Liver (tissue), 9 donors: ENCODE measurements around the gene CD46. TPM values are rescaled to one million over a fixed set of nuclear protein-coding genes. Genes with fewer than 3 reads are reported as not detected.
"Not testable (repeated sequence)": the region's sequence is repeated elsewhere in the genome, so short reads cannot be mapped to it uniquely, and the experiment has no call there.

Experiments
- DNase-seq: peaks from one replicate; pipeline ENCODE4 v3.0.0-alpha.2; 2017; ENCODE audit warnings: low spot score
- H3K27ac ChIP-seq, 2 donors: one replicate each; pipeline ENCODE4 v1.7.0; 2013; ENCODE audit warnings: inconsistent platforms in 2 of 2, low read length in 2 of 2, control low read depth in 1 of 2, low read depth in 1 of 2, mild to moderate bottlenecking in 1 of 2
- H3K27me3 ChIP-seq, 4 donors: one replicate each; pipeline versions ENCODE4 v1.6.1 to v1.7.0; 2013; ENCODE audit warnings: low read length in 3 of 4, inconsistent platforms in 1 of 4, mild to moderate bottlenecking in 1 of 4, moderate library complexity in 1 of 4; ENCODE audit not compliant: control insufficient read depth in 4 of 4, insufficient read depth in 4 of 4
- H3K36me3 ChIP-seq, 4 donors: one replicate each; pipeline versions ENCODE4 v1.6.1 to v1.7.0; 2013; ENCODE audit warnings: low read length in 3 of 4, mild to moderate bottlenecking in 3 of 4, low read depth in 1 of 4, moderate library complexity in 1 of 4; ENCODE audit not compliant: control insufficient read depth in 4 of 4, insufficient read depth in 3 of 4
- H3K4me1 ChIP-seq, 4 donors: one replicate each; pipeline versions ENCODE4 v1.6.1 to v1.7.0; 2013; ENCODE audit warnings: low read length in 3 of 4, mild to moderate bottlenecking in 3 of 4, moderate library complexity in 1 of 4; ENCODE audit not compliant: control insufficient read depth in 4 of 4, insufficient read depth in 4 of 4
- H3K4me3 ChIP-seq, 3 donors: one replicate each; pipeline versions ENCODE4 v1.6.1 to v1.7.0; 2013; ENCODE audit warnings: low read length in 3 of 3, control low read depth in 1 of 3, low read depth in 1 of 3, mild to moderate bottlenecking in 1 of 3
- H3K9ac ChIP-seq, 2 donors: one replicate each; pipeline ENCODE4 v1.7.0; 2013; ENCODE audit warnings: low read length in 2 of 2, mild to moderate bottlenecking in 2 of 2, moderate library complexity in 2 of 2, control low read depth in 1 of 2, low read depth in 1 of 2
- H3K9me3 ChIP-seq, 4 donors: one replicate each; pipeline versions ENCODE4 v1.6.1 to v1.7.0; 2013; ENCODE audit warnings: low read length in 3 of 4; ENCODE audit not compliant: control insufficient read depth in 4 of 4
- CTCF ChIP-seq: fragments of 150-350 bp; IDR thresholded peaks from 2 replicates; pipeline ENCODE4 v1.5.1; 2017; ENCODE audit warnings: improper control_type of control experiment, low read depth, low read length; ENCODE audit not compliant: missing input control
- EGR1 ChIP-seq, 2 donors: IDR thresholded peaks; 2 replicates each; pipeline ENCODE4 v1.6.1; 2016 to 2018; ENCODE audit warnings: antibody characterized with exemption in 2 of 2, low read depth in 2 of 2
- FOXA1 ChIP-seq: IDR thresholded peaks from 2 replicates; pipeline ENCODE4 v1.6.1; 2016; ENCODE audit warnings: antibody characterized with exemption
- GABPA ChIP-seq, 2 donors: IDR thresholded peaks in 1 of 2; conservative IDR thresholded peaks in 1 of 2; 2 replicates each; pipeline ENCODE4 v1.6.1; 2016; ENCODE audit warnings: antibody characterized with exemption in 2 of 2, mild to moderate bottlenecking in 1 of 2, moderate library complexity in 1 of 2
- HNF4A ChIP-seq, 2 donors: conservative IDR thresholded peaks; 2 replicates each; pipeline ENCODE4 v1.6.1; 2016; ENCODE audit warnings: antibody characterized with exemption in 2 of 2, mild to moderate bottlenecking in 2 of 2
- HNF4G ChIP-seq: IDR thresholded peaks from 2 replicates; pipeline ENCODE4 v1.6.1; 2016; ENCODE audit warnings: antibody characterized with exemption
- JUND ChIP-seq, 2 donors: IDR thresholded peaks; 2 replicates each; pipeline ENCODE4 v1.6.1; 2016; ENCODE audit warnings: antibody characterized with exemption in 2 of 2
- MAX ChIP-seq: IDR thresholded peaks from 2 replicates; pipeline ENCODE4 v1.6.1; 2016; ENCODE audit warnings: antibody characterized with exemption
- NR2F2 ChIP-seq: IDR thresholded peaks from 2 replicates; pipeline ENCODE4 v1.6.1; 2016; ENCODE audit warnings: antibody characterized with exemption
- RAD21 ChIP-seq, 2 donors: IDR thresholded peaks; 2 replicates each; pipeline ENCODE4 v1.6.1; 2016; ENCODE audit warnings: antibody characterized with exemption in 2 of 2, mild to moderate bottlenecking in 2 of 2
- REST ChIP-seq: IDR thresholded peaks from 2 replicates; pipeline ENCODE4 v1.6.1; 2016; ENCODE audit warnings: antibody characterized with exemption, mild to moderate bottlenecking
- RXRA ChIP-seq, 2 donors: IDR thresholded peaks; 2 replicates each; pipeline ENCODE4 v1.6.1; 2017 to 2018; ENCODE audit warnings: antibody characterized with exemption in 2 of 2, mild to moderate bottlenecking in 1 of 2
- SP1 ChIP-seq: IDR thresholded peaks from 2 replicates; pipeline ENCODE4 v1.6.1; 2018; ENCODE audit warnings: antibody characterized with exemption, mild to moderate bottlenecking
- TAF1 ChIP-seq: conservative IDR thresholded peaks from 2 replicates; pipeline ENCODE4 v1.6.1; 2016; ENCODE audit warnings: antibody characterized with exemption, mild to moderate bottlenecking
- YY1 ChIP-seq: IDR thresholded peaks from 2 replicates; pipeline ENCODE4 v1.6.1; 2016; ENCODE audit warnings: antibody characterized with exemption, mild to moderate bottlenecking
- ZBTB33 ChIP-seq: IDR thresholded peaks from 2 replicates; pipeline ENCODE4 v1.6.1; 2016; ENCODE audit warnings: antibody characterized with exemption
- WGBS: extraction: QIAGEN DNeasy Blood & Tissue Kit; methylation state at CpG from one replicate; pipeline ENCODE4 v1.1.7; 2013; 5-methylcytosine and 5-hydroxymethylcytosine counted together
- polyA plus RNA-seq, 2 donors: library from polyadenylated mRNA; stranded (reverse) in 1 of 2; unstranded in 1 of 2; fragments of 200-250 nt in 1 of 2; fragments of >200 nt in 1 of 2; fragmentation: Nextera tagmentation in 1 of 2; extraction: Ambion mirVana in 1 of 2; gene quantifications; one replicate each; pipeline versions ENCODE4 v1.2.1 to v1.2.3, GENCODE V29; 2013 to 2015
- total RNA-seq, 2 donors: library from RNA; depleted of rRNA; stranded (reverse); fragments of >200 nt; gene quantifications; one replicate each; pipeline ENCODE4 v1.2.3, GENCODE V29; 2014
- donor health status: healthy.
- donor health status: healthy.
- donor health status: healthy.
- donor health status: healthy.
- donor health status: healthy.

CD46 gene
- total and polyA plus RNA-seq, 4 donors = 71.3 to 177 (median 121) TPM

- no peaks in the 10 kb centered on the region for H3K27me3 ChIP-seq
- H3K9ac ChIP-seq = no peak overlapping the region
- no peak for TF ChIP-seq HNF4G
- no peak for TF ChIP-seq JUND (IDR thresholded peaks at IDR 0.05)
- TF ChIP-seq TAF1 = no peak
- no peak overlapping the region for H3K4me3 ChIP-seq
- peaks cover 0 to 3% (median 0%) of the 10 kb centered on the region in 4 donors for H3K4me1 ChIP-seq
- WGBS = 88% methylated on average over 12 of the region's 12 CpGs
- H3K9me3 ChIP-seq = peaks cover 0 to 4% (median 0%) of the 10 kb centered on the region in 4 donors
- H3K27ac ChIP-seq = no peak overlapping the region
- DNase-seq = no peak
- H3K36me3 ChIP-seq = no peaks in the 10 kb centered on the region
These were observed 38.3 kb upstream of the CD46 start for GRCh38 chr1:207713529-207713928.

- Histone ChIP-seq H3K27ac (no peak overlapping the region), H3K9me3 (no peaks in the 10 kb centered on the region), H3K36me3 (no peaks in the 10 kb centered on the region), H3K4me1 (no peaks in the 10 kb centered on the region), H3K9ac (no peak overlapping the region), H3K4me3 (no peak overlapping the region), H3K27me3 (no peaks in the 10 kb centered on the region)
- TF ChIP-seq CTCF (no peak), FOXA1 (no peak), YY1 (no peak), GABPA (IDR thresholded peaks at IDR 0.05 in 1 of 2, conservative IDR thresholded peaks at IDR 0.05 in 1 of 2) (no peak), RAD21 (IDR thresholded peaks at IDR 0.05) (no peak), RXRA (IDR thresholded peaks at IDR 0.05) (no peak), HNF4G (no peak), NR2F2 (no peak), JUND (IDR thresholded peaks at IDR 0.05) (no peak), ZBTB33 (no peak), EGR1 (IDR thresholded peaks at IDR 0.05; ENCODE audit: low read depth in 2 of 2) (no peak), SP1 (no peak), HNF4A (conservative IDR thresholded peaks at IDR 0.05) (no peak), TAF1 (no peak), MAX (no peak), REST (no peak)
- no peak for DNase-seq
- WGBS = 91% methylated on average over 2 of the region's 2 CpGs
These were observed 32.6 kb upstream of the CD46 start for GRCh38 chr1:207719234-207719633.

- not testable (repeated sequence) for H3K4me1 ChIP-seq, H3K27ac ChIP-seq, H3K4me3 ChIP-seq, H3K9ac ChIP-seq, H3K9me3 ChIP-seq, H3K27me3 ChIP-seq, DNase-seq, H3K36me3 ChIP-seq
- 84% methylated on average over 4 of the region's 4 CpGs for WGBS
These were observed 23.5 kb upstream of the CD46 start for GRCh38 chr1:207728200-207728858.
